SK-N-SH treated with all-trans-retinoic acid at 6 μM for 48 hours (cell line): ENCODE measurements around the gene TDRD12.

ENCODE experiments used
- ATAC-seq: fragments of 200-7000 bp; cut with Tn5 transposase; 3 replicates; pipeline ENCODE4 v1.9.1; 2020; ENCODE audit warnings: mild to moderate bottlenecking, moderate library complexity
- ARNTL ChIP-seq: fragments of 450-650 bp; formaldehyde crosslinking; IDR thresholded peaks from 2 replicates; pipeline ENCODE4 v1.5.0; 2020; ENCODE audit warnings: low read depth, mild to moderate bottlenecking, moderate library complexity, borderline replicate concordance
- CSDC2 ChIP-seq: fragments of 250-450 bp; sonication (Bioruptor Pico); IDR thresholded peaks from 2 replicates; pipeline ENCODE4 v1.5.0; 2020; ENCODE audit warnings: mild to moderate bottlenecking, moderate library complexity
- CSRNP3 ChIP-seq: fragments of 250-450 bp; sonication (Bioruptor Pico); IDR thresholded peaks from 2 replicates; pipeline ENCODE4 v1.5.1; 2021; ENCODE audit warnings: mild to moderate bottlenecking, moderate library complexity
- ESRRG ChIP-seq: fragments of 250-450 bp; sonication (Bioruptor Pico); IDR thresholded peaks from 2 replicates; pipeline ENCODE4 v1.6.1; 2021; ENCODE audit warnings: mild to moderate bottlenecking
- GLIS3 ChIP-seq: fragments of 250-450 bp; sonication (Bioruptor Pico); IDR thresholded peaks from 2 replicates; pipeline ENCODE4 v1.5.0; 2020; ENCODE audit warnings: mild to moderate bottlenecking, moderate library complexity
- ISL1 ChIP-seq: fragments of 250-450 bp; sonication (Bioruptor Pico); IDR thresholded peaks from 2 replicates; pipeline ENCODE4 v2.1.2; 2022; ENCODE audit warnings: mild to moderate bottlenecking, moderate library complexity
- OSR1 ChIP-seq: fragments of 250-450 bp; sonication (Bioruptor Pico); IDR thresholded peaks from 2 replicates; pipeline ENCODE4 v1.8.0; 2022; ENCODE audit warnings: moderate library complexity, mild to moderate bottlenecking, inconsistent platforms
- POU6F1 ChIP-seq: fragments of 250-450 bp; sonication (Bioruptor Pico); IDR thresholded peaks from 2 replicates; pipeline ENCODE4 v1.8.0; 2021; ENCODE audit warnings: low read depth, mild to moderate bottlenecking, moderate library complexity, borderline replicate concordance
- PPARA ChIP-seq: fragments of 250-450 bp; sonication (Bioruptor Pico); IDR thresholded peaks from 2 replicates; pipeline ENCODE4 v1.5.0; 2020; ENCODE audit warnings: mild to moderate bottlenecking, borderline replicate concordance
- RARB ChIP-seq: fragments of 250-450 bp; sonication (Bioruptor Pico); IDR thresholded peaks from 2 replicates; pipeline ENCODE4 v1.8.0; 2021; ENCODE audit warnings: mild to moderate bottlenecking, moderate library complexity
- SNAI2 ChIP-seq: fragments of 250-450 bp; sonication (Bioruptor Pico); IDR thresholded peaks from 2 replicates; pipeline ENCODE4 v1.5.0; 2020; ENCODE audit warnings: mild to moderate bottlenecking, moderate library complexity
- TCF4 ChIP-seq: fragments of 250-450 bp; sonication (Bioruptor Pico); IDR thresholded peaks from 2 replicates; pipeline ENCODE4 v1.8.0; 2021; ENCODE audit warnings: mild to moderate bottlenecking, moderate library complexity, borderline replicate concordance
- TOX ChIP-seq: fragments of 250-450 bp; sonication (Bioruptor Pico); IDR thresholded peaks from 2 replicates; pipeline ENCODE4 v1.8.0; 2021; ENCODE audit warnings: mild to moderate bottlenecking, moderate library complexity, borderline replicate concordance
- TSHZ2 ChIP-seq: fragments of 250-450 bp; sonication (Bioruptor Pico); IDR thresholded peaks from 2 replicates; pipeline ENCODE4 v1.5.0; 2020; ENCODE audit warnings: mild to moderate bottlenecking, moderate library complexity
- ZC3H10 ChIP-seq: fragments of 250-450 bp; sonication (Bioruptor Pico); IDR thresholded peaks from 2 replicates; pipeline ENCODE4 v1.5.1; 2021; ENCODE audit warnings: mild to moderate bottlenecking, moderate library complexity
- ZFP3 ChIP-seq: fragments of 250-450 bp; sonication (Bioruptor Pico); IDR thresholded peaks from 2 replicates; pipeline ENCODE4 v1.5.0; 2020; ENCODE audit warnings: mild to moderate bottlenecking, moderate library complexity
- ZFP30 ChIP-seq: fragments of 450-650 bp; formaldehyde crosslinking; IDR thresholded peaks from 2 replicates; pipeline ENCODE4 v1.5.0; 2022; ENCODE audit warnings: mild to moderate bottlenecking, moderate library complexity
- ZNF565 ChIP-seq: fragments of 450-650 bp; formaldehyde crosslinking; conservative IDR thresholded peaks from 2 replicates; pipeline ENCODE4 v1.5.0; 2020; ENCODE audit warnings: low read depth, mild to moderate bottlenecking, moderate library complexity
- ZNF70 ChIP-seq: fragments of 450-650 bp; formaldehyde crosslinking; IDR thresholded peaks from 2 replicates; pipeline ENCODE4 v1.5.0; 2020; ENCODE audit warnings: mild to moderate bottlenecking, moderate library complexity
- ZNF8 ChIP-seq: fragments of 450-650 bp; formaldehyde crosslinking; IDR thresholded peaks from 2 replicates; pipeline ENCODE4 v1.5.0; 2020; ENCODE audit warnings: mild to moderate bottlenecking, moderate library complexity
- TF ChIP-seq, protein P1 (sequence below): fragments of 250-450 bp; sonication (Bioruptor Pico); IDR thresholded peaks from 2 replicates; pipeline ENCODE4 v1.8.0; 2020; ENCODE audit warnings: mild to moderate bottlenecking, moderate library complexity, borderline replicate concordance

The TDRD12 gene

GRCh38 chr19:32675720-32676185 is 43.8 kb upstream of the TDRD12 start, which contains the start of gene RGS9BP:
Gene RGS9BP (plus strand): TSS chr19:32675848. CDS start chr19:32676264, 416 bp downstream.
- ATAC-seq: peak; percentile 88
- TF ChIP-seq ISL1: no peak
- TF ChIP-seq ZFP30 (CRISPR knock-in tag): no peak
- TF ChIP-seq ZNF565 (CRISPR knock-in tag): no peak
- TF ChIP-seq RARB (CRISPR knock-in tag): no peak
- TF ChIP-seq, all 23 proteins: peak for 0

- no peak; the same call in 2 of the 3 replicates for ATAC-seq
- TF ChIP-seq PPARA: no peak
- TF ChIP-seq SNAI2 (CRISPR knock-in tag): no peak
- no peak for TF ChIP-seq CSRNP3 (CRISPR knock-in tag)
- no peak for TF ChIP-seq ZFP30 (CRISPR knock-in tag)
- TF ChIP-seq ZFP3: no peak
- TF ChIP-seq ZNF565 (CRISPR knock-in tag): no peak
- TF ChIP-seq ZC3H10 (CRISPR knock-in tag): no peak
- TF ChIP-seq TOX (CRISPR knock-in tag): no peak
- no peak for TF ChIP-seq ZNF70 (CRISPR knock-in tag)
- no peak for TF ChIP-seq ARNTL (CRISPR knock-in tag)
- no peak for TF ChIP-seq CSDC2 (CRISPR knock-in tag)
- TF ChIP-seq TSHZ2: no peak
- TF ChIP-seq RARB (CRISPR knock-in tag): no peak
- no peak for TF ChIP-seq OSR1 (CRISPR knock-in tag)
- TF ChIP-seq GLIS3 (CRISPR knock-in tag): no peak
- TF ChIP-seq TCF4 (CRISPR knock-in tag): no peak
- no peak for TF ChIP-seq ESRRG (CRISPR knock-in tag)
These were observed 43.2 kb upstream of the TDRD12 start for GRCh38 chr19:32676186-32676894.

- no peak for ATAC-seq
- no peak for TF ChIP-seq TSHZ2
- no peak for TF ChIP-seq TOX (CRISPR knock-in tag)
These were observed 42.6 kb upstream of the TDRD12 start for GRCh38 chr19:32676895-32677359.

GRCh38 chr19:32677657-32678056 is 41.9 kb upstream of the TDRD12 start:
- TF ChIP-seq TSHZ2: no peak
- TF ChIP-seq ZNF8 (CRISPR knock-in tag): no peak
- TF ChIP-seq OSR1 (CRISPR knock-in tag): no peak
- TF ChIP-seq ZNF565 (CRISPR knock-in tag): no peak
- no peak for TF ChIP-seq ZFP3
- TF ChIP-seq, protein P1, sequence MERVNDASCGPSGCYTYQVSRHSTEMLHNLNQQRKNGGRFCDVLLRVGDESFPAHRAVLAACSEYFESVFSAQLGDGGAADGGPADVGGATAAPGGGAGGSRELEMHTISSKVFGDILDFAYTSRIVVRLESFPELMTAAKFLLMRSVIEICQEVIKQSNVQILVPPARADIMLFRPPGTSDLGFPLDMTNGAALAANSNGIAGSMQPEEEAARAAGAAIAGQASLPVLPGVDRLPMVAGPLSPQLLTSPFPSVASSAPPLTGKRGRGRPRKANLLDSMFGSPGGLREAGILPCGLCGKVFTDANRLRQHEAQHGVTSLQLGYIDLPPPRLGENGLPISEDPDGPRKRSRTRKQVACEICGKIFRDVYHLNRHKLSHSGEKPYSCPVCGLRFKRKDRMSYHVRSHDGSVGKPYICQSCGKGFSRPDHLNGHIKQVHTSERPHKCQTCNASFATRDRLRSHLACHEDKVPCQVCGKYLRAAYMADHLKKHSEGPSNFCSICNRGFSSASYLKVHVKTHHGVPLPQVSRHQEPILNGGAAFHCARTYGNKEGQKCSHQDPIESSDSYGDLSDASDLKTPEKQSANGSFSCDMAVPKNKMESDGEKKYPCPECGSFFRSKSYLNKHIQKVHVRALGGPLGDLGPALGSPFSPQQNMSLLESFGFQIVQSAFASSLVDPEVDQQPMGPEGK (CRISPR knock-in tag): no peak
- TF ChIP-seq ZC3H10 (CRISPR knock-in tag): no peak
- TF ChIP-seq POU6F1: no peak
- no peak for TF ChIP-seq SNAI2 (CRISPR knock-in tag)
- TF ChIP-seq RARB (CRISPR knock-in tag): no peak
- TF ChIP-seq ISL1: no peak
- no peak for ATAC-seq
